AG10803 (cell line): ENCODE measurements around the gene ZNF586.
"Not testable (repeated sequence)": the region's sequence is repeated elsewhere in the genome, so short reads cannot be mapped to it uniquely, and the experiment has no call there.

Experiments used
- DNase-seq: peaks from one replicate; pipeline ENCODE4 v3.0.0; 2010; ENCODE audit warnings: low read depth
- H3K4me3 ChIP-seq: 2 replicates; pipeline ENCODE4 v1.5.1; 2011; ENCODE audit warnings: mild to moderate bottlenecking, low read length, control low read depth
- CTCF ChIP-seq: conservative IDR thresholded peaks from 2 replicates; pipeline ENCODE4 v1.5.1; 2011; ENCODE audit warnings: mild to moderate bottlenecking, low read length, control low read depth, inconsistent platforms

Gene ZNF586

GRCh38 chr19:57800696-57801095, 31.2 kb downstream of the ZNF586 start:
- no peak overlapping the region for H3K4me3 ChIP-seq
- DNase-seq: no peak
- TF ChIP-seq CTCF: no peak

GRCh38 chr19:57802269-57802668, 32.8 kb downstream of the ZNF586 start:
- H3K4me3 ChIP-seq: no peak overlapping the region
- no peak for DNase-seq
- no peak for TF ChIP-seq CTCF

- no peak for DNase-seq
- peak overlapping the region; percentile 79 for H3K4me3 ChIP-seq
- no peak for TF ChIP-seq CTCF
Observed at GRCh38 chr19:57803265-57803593, 33.8 kb downstream of the ZNF586 start.

GRCh38 chr19:57803594-57804325, 34.3 kb downstream of the ZNF586 start:
- DNase-seq: peak; percentile 97
- TF ChIP-seq CTCF: no peak
- peak overlapping the region; percentile 79 for H3K4me3 ChIP-seq

- peak; percentile 31 for DNase-seq
- H3K4me3 ChIP-seq: no peak overlapping the region
- TF ChIP-seq CTCF: no peak
Observed at GRCh38 chr19:57807541-57807940, 38.1 kb downstream of the ZNF586 start.

GRCh38 chr19:57810410-57811295, 41.2 kb downstream of the ZNF586 start:
- H3K4me3 ChIP-seq, DNase-seq: not testable (repeated sequence)

- DNase-seq: no peak
- no peak overlapping the region for H3K4me3 ChIP-seq
- no peak for TF ChIP-seq CTCF
Observed at GRCh38 chr19:57812226-57812625, 42.8 kb downstream of the ZNF586 start.

- H3K4me3 ChIP-seq: peak overlapping the region; percentile 93; the same call in 1 of the 2 replicates
- not testable (repeated sequence) for DNase-seq
Observed at GRCh38 chr19:57812975-57813820, 43.7 kb downstream of the ZNF586 start.
